ENCODE data around the gene ITPR1.

ITPR1 gene

GRCh38 chr3:4782095-4782494 is 288.9 kb downstream of the ITPR1 start:
- no peak for DNase-seq (ENCODE audit: low spot score)

- no peak for DNase-seq (ENCODE audit: low spot score)
Measured at GRCh38 chr3:4785551-4785950, 292.4 kb downstream of the ITPR1 start.

- DNase-seq (ENCODE audit: low spot score): no peak
Measured at GRCh38 chr3:4786431-4786830, 293.3 kb downstream of the ITPR1 start.

- DNase-seq (ENCODE audit: low spot score): no peak
Measured at GRCh38 chr3:4791358-4791757, 298.2 kb downstream of the ITPR1 start.

- no peak for DNase-seq (ENCODE audit: low spot score)
Measured at GRCh38 chr3:4793311-4793710, 300.2 kb downstream of the ITPR1 start.

GRCh38 chr3:4794331-4794730 is 301.2 kb downstream of the ITPR1 start:
- no peak for DNase-seq (ENCODE audit: low spot score)

GRCh38 chr3:4794798-4795197 is 301.6 kb downstream of the ITPR1 start:
- DNase-seq (ENCODE audit: low spot score): no peak

GRCh38 chr3:4795905-4796304 is 302.8 kb downstream of the ITPR1 start:
- no peak for DNase-seq (ENCODE audit: low spot score)

GRCh38 chr3:4797201-4797705 is 304.1 kb downstream of the ITPR1 start:
- no peak for DNase-seq (ENCODE audit: low spot score)

- no peak for DNase-seq (ENCODE audit: low spot score)
Measured at GRCh38 chr3:4799266-4800256, 306.4 kb downstream of the ITPR1 start.

GRCh38 chr3:4800595-4800994 is 307.4 kb downstream of the ITPR1 start:
- no peak for DNase-seq (ENCODE audit: low spot score)

- DNase-seq (ENCODE audit: low spot score): no peak
Measured at GRCh38 chr3:4801892-4802291, 308.7 kb downstream of the ITPR1 start.

- DNase-seq (ENCODE audit: low spot score): no peak
Measured at GRCh38 chr3:4802903-4803302, 309.8 kb downstream of the ITPR1 start.

GRCh38 chr3:4804161-4805058 is 311.3 kb downstream of the ITPR1 start:
- DNase-seq (ENCODE audit: low spot score): no peak

GRCh38 chr3:4805662-4806061 is 312.5 kb downstream of the ITPR1 start:
- DNase-seq (ENCODE audit: low spot score): no peak

GRCh38 chr3:4806535-4807108 is 313.5 kb downstream of the ITPR1 start:
- no peak for DNase-seq (ENCODE audit: low spot score)

- DNase-seq (ENCODE audit: low spot score): no peak
Measured at GRCh38 chr3:4807381-4808280, 314.5 kb downstream of the ITPR1 start.

GRCh38 chr3:4808637-4809036 is 315.5 kb downstream of the ITPR1 start:
- no peak for DNase-seq (ENCODE audit: low spot score)

GRCh38 chr3:4809922-4810321 is 316.8 kb downstream of the ITPR1 start:
- DNase-seq (ENCODE audit: low spot score): no peak

GRCh38 chr3:4812591-4812990 is 319.4 kb downstream of the ITPR1 start:
- no peak for DNase-seq (ENCODE audit: low spot score)

- no peak for DNase-seq (ENCODE audit: low spot score)
Measured at GRCh38 chr3:4813909-4814304, 320.8 kb downstream of the ITPR1 start.
